CMK (cell line): ENCODE results near the gene SLC9A6.

Source experiments
- DNase-seq: peaks from one replicate; pipeline ENCODE4 v3.0.0-alpha.2; 2010; ENCODE audit warnings: low read depth

SLC9A6 gene

DNA sequence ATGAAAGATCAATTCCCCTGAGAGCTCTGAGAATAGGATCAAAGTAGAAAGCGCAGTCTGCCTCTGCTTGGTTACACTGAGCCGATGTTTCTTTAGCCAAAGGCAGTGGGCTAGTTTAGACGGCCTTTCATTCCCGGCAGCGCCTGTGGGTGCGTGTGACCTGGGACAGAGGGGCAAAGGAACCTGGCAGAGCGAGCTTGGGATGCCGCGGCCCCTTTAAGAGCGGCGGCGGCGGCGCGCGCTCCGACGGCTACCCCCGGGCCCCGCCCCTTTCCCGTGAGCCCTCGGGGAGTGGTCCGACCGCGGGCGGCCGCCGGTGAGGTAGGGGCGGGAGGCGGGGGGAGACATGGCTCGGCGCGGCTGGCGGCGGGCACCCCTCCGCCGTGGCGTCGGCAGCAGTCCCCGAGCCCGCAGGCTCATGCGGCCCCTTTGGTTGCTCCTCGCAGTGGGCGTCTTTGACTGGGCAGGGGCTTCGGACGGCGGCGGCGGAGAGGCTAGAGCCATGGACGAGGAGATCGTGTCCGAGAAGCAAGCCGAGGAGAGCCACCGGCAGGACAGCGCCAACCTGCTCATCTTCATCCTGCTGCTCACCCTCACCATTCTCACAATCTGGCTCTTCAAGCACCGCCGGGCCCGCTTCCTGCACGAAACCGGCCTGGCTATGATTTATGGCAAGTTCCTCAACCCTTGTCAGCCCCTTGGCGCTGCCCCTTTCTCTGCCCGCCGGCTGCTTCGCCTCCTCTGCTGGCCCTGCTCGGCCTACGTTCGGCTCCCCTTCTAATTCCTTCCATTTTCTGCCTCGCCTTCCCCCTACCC, at the start of gene SLC9A6:
SLC9A6 (plus strand) TSS at position 279 of the 816 bp plus-strand sequence; CDS start at position 503, 224 bp downstream.
- DNase-seq, result peak; percentile 21

DNA sequence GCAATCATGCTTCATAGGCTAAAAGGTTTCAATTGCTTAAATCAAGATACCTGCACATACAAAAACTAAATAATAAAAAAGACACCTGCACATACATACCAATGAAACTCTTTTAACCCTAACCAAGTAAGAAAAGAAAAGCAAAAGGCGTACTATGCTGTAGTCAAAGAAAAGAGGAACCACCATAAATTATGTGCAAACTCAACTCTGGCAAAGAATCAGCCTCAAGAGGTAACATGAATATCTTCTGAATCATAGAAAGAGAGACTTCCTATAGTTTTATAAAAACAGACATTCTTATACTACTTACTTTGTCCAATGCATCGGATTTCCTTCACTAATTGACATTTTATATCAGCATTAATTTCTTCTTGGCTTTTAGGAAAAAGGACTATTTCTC, 40.7 kb upstream of the SLC9A6 start:
- DNase-seq, result no peak

DNA sequence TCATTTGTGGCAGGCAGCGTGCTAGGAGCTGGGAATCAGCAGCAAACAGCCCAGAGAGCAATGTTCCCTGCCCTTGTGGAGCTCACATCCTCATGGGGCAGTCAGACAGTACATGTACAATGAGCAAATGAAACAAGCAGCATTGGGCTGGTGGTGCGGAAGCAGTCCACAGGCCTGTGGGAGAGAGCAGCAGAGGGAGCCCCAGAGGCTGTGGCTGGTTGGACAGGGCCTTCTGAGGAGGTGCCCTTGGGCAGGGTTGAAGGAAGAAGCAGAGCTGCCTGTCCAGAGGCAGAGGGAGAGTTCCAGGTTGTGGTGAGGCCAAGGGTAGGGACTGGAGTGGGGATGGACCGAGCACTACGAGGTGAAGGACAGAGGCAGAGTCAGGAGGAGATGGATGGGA, 33.9 kb upstream of the SLC9A6 start:
- no peak for DNase-seq

DNA sequence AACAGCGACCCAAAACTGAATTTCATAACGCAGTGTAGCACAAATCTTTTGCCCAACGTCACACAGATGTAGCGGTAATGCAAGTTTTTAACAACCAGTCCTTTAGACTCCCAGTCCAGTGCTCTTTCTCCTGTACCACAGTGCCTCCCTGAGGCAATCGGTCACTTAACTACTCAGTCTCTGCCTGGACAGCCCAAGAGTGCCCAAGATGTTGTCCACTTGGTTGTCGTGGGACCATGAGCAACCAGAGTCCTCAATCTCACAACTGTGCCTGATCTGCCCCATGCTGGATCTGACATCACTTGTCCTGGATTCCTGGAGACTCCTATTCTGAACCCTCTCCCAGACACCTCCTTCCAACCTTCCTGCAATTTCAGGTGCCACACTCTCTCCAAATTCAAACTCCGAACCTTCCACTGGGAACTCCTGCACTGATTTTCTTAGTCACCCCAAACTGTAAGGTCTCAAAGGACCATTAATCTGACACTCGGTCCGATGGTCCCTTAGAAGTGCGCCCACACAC, 12.1 kb upstream of the SLC9A6 start:
- no peak for DNase-seq

DNA sequence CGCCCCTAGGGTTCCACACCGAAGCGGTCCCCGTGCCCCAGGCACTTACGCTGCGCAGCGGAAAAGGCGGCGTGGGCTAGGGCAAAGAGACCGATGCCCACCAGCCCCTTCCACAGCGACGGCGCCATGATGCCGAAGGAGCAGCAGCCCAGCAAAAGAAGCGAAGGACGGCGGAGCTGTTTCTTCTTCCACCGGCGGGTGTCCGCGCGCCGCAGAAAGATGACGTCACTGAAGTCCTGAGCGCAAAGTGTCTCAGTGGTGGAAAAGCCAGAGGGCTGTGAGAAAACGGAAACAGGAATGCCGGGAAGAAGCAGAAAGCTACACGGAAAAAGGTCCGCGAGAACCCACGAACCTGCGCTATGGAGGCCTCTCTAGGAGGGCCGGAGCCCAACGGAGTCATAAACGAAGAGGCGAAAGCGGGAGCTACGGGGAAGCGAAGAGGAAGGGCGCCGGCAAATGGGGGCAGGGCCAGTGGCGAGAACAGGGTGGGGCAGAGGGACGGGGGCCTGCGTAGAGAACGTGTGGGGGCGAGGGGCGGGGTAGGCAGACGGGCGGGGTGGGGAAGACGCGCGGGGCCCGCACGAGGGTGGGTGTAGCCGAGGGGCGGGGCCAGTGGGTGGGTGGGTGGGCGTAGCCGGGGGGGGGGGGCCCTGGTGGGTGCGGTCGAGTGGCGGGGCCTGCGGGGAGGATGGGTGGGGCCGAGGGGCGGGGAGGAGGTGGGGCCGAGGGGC, 11.5 kb upstream of the SLC9A6 start, which contains the start of gene MMGT1:
MMGT1 (minus strand) TSS at position 441 of the 731 bp plus-strand sequence; CDS start at position 128, 313 bp downstream.
- peak; percentile 43 for DNase-seq

DNA sequence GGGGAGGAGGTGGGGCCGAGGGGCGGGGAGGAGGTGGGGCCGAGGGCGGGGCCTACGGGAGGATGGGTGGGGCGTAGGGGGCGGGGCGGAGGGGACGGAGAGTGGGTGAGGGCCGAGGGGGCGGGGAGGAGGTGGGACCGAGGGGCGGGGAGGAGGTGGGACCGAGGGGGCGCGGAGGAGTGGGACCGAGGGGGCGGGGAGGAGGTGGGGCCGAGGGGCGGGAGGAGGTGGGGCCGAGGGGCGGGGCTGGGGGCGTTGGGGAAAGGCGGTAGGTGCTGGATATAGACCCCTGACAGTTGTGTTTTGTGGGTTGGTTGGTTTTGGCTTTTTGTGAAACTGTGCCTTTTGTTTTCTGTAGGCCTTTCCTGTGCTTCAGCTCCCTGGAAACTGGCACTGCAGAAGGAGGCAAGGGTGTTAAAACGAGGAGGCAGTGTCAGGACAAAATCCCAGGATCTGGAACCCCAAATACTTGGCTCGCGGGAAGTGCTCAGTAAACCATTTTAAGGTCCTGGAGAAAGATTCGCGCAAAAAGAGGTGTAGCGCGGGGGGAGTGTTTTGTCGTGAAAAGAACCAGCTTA, 10.9 kb upstream of the SLC9A6 start:
- DNase-seq, result peak; percentile 35

DNA sequence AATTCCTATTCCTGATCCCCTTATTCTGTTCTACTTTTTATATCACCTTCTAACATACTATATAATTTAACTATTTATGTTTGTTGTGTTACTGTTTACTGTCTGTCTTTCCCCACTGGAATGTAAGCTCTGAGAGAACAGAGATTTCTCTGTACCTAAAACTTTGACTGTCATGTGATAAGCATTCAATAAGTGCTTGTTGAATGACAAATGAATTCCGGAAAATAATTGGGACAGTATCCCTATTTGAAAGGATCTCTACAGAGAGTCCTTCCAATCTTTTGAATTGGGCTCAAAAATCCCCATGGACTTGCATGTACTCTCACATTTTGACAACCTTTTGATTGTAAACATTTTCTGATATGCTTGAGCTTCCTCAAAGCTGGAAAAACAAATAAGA, 9.8 kb upstream of the SLC9A6 start:
- no peak for DNase-seq

DNA sequence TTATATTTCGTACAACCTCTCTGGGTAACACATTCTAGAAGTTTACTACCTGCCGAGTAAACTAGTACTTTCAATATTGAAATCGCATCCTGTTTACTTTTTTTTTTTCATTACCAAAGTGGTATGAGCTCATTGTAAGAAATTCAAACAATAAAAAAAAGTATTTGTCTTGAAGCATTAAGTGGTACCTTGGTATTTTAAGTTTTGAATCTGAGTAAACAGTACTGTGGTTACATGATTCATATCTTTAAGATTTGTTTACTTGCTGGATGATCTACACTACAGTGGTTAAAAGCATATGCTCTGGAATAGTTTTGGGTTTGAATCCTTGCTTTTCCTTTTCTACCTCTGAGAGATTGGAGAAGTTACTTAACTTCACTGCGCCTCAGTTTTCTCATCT, 7.6 kb upstream of the SLC9A6 start:
- no peak for DNase-seq

DNA sequence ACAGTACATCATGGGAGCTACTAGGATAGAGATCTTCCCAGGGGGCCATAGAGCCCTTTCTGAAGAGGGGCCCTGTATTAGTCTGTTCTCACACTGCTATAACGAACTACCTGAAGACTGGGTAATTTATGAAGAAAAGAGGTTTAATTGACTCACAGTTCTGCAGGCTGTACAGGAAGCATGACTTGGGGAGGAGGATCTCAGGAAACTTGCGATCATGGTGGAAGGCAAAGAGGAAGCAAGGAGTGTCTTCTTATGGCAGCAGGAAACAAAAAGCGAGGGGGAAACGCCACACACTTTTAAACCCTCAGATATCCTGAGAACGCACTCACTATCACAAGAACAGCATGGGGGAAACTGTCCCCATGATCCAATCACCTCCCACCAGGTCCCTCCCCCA, 4.2 kb upstream of the SLC9A6 start:
- no peak for DNase-seq

DNA sequence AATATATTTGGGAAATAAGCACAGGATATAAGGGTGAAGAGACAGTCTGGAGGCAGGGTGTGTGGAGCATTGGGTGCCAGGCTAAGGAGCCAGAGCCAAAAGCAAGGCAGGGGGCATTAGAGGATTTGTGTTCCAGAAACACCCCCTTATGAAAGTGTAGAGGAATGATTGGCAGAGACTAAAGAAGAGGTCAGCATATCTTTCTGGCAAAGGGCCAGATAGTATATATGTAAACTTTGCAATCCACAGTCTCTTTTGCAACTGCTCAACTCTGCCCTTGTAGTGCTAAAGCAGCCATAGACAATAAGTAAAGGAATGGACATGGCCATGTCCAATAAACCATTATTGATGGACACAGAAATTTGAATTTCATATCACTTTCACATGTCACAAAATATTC, 3.6 kb upstream of the SLC9A6 start:
- no peak for DNase-seq

DNA sequence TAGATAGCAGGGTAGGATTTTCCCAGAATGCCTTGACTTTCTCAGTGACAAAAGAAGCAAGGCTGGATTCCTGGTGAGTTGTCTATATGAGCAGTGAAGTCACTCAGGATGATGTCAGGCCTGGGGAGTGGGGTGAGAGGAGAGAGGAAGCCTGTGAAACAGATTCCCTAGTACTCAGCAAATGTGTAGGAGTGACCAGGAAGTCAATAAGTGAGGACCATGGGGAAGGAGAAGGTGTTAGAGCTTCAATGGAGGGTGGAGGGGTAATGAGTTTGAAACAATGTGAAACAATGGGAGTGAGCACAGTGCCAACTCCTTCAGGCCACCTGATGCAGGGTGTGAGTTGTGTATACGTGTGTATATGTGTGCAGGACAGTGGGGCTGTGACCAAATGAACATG, 2.4 kb upstream of the SLC9A6 start:
- DNase-seq, result no peak

DNA sequence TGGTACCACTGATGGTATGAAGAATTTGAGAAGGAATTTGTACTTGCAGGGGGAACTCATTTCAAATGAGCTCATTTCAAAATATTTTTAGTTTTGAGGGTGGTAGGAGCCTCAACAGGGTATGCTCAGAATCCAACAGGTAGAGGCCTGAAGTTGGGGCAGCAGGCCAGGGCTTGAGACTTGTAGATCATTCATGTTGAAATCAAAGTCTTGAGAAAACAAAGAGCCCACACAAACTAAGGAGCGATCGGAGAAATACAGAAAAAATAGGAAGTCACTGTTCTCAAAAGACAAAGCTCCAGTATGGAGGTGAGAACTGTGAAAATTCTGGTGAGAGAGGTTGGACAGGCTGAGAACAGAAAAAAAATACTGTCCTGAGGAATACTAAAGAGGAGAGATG, 979 bp upstream of the SLC9A6 start:
- no peak for DNase-seq

DNA sequence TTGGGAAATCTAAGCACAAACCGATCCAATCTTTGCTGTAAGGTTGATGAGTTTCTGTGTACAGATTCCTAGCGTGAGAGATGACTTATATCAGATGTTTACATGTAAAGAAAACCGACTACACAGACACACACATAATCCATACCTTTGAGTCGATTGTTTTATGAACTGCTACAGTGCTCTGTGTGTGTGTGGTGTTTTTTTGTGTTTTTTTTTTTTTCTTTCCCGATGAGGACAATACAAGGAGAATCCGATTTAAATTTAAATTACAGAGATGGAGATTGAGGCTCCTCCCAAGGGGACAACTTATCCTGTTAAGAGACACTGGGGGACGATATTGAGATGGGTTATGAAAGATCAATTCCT, 461 bp upstream of the SLC9A6 start:
- DNase-seq, result no peak

DNA sequence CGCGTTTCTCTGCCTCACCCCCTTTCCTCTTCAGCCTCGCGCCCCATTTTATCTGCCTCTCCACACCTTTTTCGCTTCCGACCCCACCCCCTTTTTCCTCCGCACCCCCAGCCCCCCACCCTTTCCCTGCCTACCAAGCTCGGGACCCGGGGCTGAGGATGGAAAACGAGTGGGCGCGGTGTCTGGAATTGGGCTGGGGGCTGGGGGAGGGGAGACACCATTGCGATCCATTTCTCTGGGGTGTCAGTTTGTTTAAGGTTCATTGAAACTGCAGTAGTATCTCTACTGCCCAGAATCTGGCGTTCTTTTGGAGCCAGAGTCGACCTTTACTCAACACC, 707 bp downstream of the SLC9A6 start:
- DNase-seq, result no peak

DNA sequence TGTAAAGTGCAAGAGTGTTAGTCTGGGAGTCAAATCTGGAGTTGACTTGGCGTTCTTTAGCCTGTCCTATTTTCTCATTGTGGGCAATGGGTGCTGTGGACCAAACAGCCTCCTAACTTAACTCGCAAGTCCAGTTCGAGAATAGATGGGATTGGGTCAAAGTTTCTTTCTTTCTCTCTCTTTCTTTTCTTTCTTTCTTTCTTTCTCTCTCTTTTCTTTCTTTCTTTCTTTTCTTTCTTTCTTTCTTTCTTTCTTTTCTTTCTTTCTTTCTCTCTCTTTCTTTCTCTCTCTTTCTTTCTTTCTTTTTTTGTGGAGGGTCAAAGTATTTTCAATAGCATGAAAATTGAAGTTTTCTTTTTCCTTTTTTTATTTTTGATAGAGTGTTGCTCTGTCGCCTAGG, 3.0 kb downstream of the SLC9A6 start:
- no peak for DNase-seq

DNA sequence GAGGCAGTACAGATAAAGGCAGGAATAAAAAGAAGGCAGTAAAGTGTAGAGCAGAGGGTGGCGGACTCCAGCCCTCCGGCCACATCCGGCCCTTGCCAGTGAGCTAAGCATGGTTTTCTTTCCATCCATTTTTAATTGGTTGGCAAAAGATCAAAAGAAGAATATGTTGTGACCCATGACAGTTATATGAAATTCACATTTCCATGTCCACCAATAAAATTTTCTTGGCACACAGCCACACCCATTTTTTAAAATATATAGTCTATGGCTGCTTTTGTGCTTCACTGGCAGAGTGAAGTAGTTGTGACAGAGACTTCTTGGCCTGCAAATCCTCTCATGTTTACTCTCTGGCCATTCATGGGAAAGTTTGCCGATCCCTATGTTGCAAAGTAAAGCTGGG, 29.8 kb downstream of the SLC9A6 start:
- DNase-seq, result no peak

DNA sequence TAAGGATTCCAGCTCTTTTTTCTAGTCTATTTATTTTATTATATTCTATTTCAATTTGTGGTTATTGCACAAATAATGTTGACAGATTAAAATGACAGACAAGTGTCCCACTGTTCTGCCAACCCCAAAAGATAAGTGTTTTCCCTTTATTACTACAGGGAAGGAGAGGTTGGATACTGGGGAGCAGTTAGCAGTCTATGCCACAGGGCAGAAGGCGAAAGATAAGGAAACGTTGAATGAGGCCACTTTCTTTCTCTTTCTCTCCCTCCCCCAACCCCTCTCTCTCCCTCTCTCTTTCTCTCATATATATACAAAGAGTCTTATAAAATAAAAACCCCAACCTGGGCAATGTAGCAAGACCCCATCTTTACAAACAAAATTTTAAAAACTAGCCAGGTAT, 31.6 kb downstream of the SLC9A6 start:
- DNase-seq, result no peak

DNA sequence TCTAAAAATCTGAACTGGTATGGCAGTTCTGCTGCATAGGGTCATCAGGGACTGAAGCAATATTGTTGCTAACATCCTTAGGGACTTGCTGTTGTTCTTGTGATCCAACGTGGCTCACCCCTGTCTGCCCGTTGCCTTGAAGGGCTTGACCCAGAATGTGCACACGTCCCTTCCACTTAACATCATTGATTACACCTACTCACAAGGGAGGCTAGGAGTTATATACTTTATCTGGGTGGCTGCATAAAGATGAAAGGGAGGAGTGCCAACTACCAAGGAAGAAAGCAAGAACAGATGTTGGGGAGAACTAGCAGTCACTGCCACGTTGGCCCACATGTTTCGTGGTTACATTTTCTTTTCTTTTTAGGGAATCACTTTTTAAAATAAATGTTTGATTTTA, 34.0 kb downstream of the SLC9A6 start:
- no peak for DNase-seq

DNA sequence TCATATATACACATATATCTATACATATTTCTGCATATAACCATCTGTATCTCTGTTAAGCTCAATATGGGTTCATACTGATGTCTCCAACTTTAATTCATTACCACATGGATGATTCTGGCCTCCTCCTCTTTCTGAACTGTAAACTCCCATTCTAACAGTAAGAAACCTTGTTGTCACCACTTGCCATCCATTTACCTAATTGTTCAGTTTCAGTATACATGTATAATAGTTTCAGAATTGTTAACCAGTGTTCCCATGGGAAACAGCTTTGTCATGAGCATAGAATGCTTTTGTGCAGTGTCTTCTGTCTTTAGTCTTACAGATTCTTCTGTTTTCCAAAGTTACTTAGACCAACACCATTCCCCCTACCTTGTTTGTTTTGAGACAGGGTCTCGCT, 35.9 kb downstream of the SLC9A6 start:
- no peak for DNase-seq

DNA sequence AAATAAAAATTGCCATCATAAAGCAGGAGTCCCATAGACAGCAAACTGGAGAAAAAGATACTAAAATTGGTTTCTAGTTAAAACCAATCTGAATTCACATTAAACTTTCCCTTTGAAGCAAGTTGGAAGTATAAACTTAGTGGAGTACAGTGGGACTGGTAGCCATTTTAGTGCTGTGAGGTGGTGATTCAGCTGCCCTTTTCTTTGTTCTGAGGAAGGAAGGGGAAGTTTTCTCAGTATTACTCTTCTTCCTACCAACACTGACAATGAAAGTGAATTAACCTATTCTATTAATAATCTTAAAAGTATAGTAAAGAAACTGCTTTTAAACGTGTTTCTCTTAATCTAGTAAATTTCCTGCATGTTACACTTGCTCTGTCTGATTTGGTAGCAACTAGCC, 36.7 kb downstream of the SLC9A6 start:
- no peak for DNase-seq

DNA sequence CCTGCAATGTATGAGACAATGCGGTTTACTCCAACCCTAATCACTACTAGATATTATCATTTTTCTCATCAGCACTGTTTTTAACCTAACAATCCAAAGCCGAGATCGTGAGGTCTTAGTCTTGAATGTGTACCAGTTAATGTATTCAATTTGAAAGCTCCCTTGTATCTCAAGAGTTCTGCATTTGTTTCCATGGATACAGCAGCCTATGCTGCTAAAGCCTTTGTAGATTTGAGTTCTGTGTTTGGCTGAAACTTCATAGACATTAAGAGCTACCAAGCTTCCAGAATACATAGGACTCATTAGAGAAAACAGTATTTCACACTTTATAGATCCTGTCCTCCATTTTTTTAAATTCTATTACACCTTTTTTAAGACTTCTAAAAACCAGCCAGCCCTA, 39.9 kb downstream of the SLC9A6 start:
- no peak for DNase-seq

DNA sequence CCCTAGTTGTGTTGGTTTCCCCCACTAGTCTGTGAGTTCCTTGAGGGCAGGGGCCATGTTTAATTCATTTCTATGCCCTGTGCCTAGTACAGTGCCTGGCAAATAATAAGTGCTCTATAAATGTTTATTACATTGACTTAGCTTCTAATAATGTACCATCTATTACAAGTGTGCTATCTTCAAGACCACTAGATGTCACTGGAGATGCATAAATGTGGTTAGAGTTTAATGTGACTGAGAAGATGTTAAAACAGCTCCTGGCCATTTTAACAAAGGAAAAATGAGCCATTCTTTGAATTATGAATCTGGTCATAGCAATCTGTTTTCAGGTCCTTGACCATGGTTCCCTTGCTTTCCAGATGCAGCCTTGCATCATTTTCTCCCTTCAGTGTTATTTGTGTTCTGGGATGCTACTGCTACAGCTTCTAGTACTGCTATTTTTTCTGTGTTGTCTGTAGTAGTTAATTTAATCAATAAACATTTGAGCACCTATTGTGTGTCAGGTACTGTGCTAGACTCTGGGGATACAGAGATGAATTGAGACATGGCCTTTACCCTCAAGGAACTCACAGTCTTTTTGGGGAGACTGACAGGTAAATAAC, 43.2 kb downstream of the SLC9A6 start:
- DNase-seq, result no peak

DNA sequence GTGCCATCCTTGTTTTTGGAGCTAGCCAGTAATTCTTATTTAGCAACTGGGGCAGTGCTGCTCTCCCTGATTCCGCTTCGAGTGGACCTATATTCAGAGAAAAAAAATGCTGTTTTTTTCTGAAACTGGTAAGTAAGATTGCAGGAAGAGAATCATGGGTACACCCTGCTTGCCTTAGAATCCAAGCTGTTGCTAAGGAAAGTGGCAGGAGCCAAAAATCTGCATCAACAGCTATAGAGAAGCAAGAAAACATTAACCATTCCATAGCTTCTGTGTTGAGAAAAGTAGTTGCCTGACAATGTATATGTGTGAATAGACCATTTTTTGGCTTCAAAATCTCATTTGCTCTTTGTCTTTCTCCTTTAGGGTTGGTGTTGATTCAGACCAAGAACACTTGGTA, 44.5 kb downstream of the SLC9A6 start:
- DNase-seq, result no peak
